ENCODE measurements around the gene REST.

Gene REST

DNA sequence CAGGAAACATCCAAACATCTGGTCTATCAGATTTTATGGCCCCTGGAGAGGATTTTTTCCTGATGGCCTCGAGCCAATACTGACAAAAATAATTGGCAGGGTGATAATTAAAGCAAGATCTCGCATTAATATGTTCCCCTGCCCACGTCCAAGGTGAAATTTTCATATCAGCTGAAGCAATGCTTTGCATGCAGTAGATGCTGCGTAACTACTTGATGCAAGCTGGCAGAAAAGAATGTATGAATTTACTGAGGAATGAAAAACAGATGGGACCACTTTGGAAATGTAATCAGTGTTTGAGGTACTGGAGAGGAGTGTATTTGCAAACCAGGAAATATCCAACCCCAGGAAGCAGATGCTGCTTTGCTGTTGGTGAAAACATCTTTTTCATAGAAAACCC lies 36.8 kb upstream of the REST start:
- ATAC-seq, result peak; percentile 93
- peak; percentile 62; the same call in 1 of the 2 replicates for TF ChIP-seq ZNF70 (CRISPR knock-in tag; IDR thresholded peaks at IDR 0.05)
- peak; percentile 89 for TF ChIP-seq TCF4 (CRISPR knock-in tag; IDR thresholded peaks at IDR 0.05; ENCODE audit: borderline replicate concordance)
- TF ChIP-seq, protein P1, sequence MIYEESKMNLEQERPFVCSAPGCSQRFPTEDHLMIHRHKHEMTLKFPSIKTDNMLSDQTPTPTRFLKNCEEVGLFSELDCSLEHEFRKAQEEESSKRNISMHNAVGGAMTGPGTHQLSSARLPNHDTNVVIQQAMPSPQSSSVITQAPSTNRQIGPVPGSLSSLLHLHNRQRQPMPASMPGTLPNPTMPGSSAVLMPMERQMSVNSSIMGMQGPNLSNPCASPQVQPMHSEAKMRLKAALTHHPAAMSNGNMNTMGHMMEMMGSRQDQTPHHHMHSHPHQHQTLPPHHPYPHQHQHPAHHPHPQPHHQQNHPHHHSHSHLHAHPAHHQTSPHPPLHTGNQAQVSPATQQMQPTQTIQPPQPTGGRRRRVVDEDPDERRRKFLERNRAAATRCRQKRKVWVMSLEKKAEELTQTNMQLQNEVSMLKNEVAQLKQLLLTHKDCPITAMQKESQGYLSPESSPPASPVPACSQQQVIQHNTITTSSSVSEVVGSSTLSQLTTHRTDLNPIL (CRISPR knock-in tag; IDR thresholded peaks at IDR 0.05; ENCODE audit: low read depth), result no peak

- peak; percentile 92 for ATAC-seq
- no peak for TF ChIP-seq PPARA (CRISPR knock-in tag; IDR thresholded peaks at IDR 0.05; ENCODE audit: borderline replicate concordance)
- TF ChIP-seq BACH2 (CRISPR knock-in tag; IDR thresholded peaks at IDR 0.05; ENCODE audit: borderline replicate concordance), result no peak
- no peak for TF ChIP-seq ISL1 (CRISPR knock-in tag; IDR thresholded peaks at IDR 0.05)
- TF ChIP-seq POU6F1 (CRISPR knock-in tag; IDR thresholded peaks at IDR 0.05; ENCODE audit: borderline replicate concordance, low read depth), result no peak
- no peak for TF ChIP-seq ZNF565 (CRISPR knock-in tag; conservative IDR thresholded peaks at IDR 0.05; ENCODE audit: low read depth)
Measured at GRCh38 chr4:56871371-56871866, 36.3 kb upstream of the REST start.

DNA sequence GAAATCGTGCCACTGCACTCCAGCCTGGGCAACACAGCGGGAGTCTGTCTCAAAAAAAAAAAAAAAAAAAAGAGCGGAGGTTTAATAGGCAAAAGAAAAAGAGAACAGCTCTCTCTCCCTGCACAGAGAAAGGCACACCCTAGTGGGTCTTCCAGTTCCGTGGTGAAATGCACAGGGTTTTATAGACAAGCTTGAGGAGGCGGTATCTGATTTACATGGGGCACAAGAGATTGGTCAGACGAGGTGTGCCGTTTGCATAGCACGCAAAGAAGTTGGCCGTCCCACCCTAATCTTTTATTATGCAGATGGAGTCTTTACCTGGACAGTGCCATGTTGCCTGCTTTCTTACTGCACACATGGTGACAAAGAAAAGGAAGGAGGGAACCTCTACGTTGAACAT lies 33.5 kb upstream of the REST start:
- TF ChIP-seq ZNF8 (CRISPR knock-in tag; IDR thresholded peaks at IDR 0.05) (no peak), ZNF565 (CRISPR knock-in tag; conservative IDR thresholded peaks at IDR 0.05; ENCODE audit: low read depth) (no peak), ZC3H10 (CRISPR knock-in tag; IDR thresholded peaks at IDR 0.05) (no peak), PPARA (CRISPR knock-in tag; IDR thresholded peaks at IDR 0.05; ENCODE audit: borderline replicate concordance) (no peak), ARNTL (CRISPR knock-in tag; IDR thresholded peaks at IDR 0.05; ENCODE audit: borderline replicate concordance, low read depth) (no peak), ZFP3 (CRISPR knock-in tag; IDR thresholded peaks at IDR 0.05) (no peak), BACH2 (CRISPR knock-in tag; IDR thresholded peaks at IDR 0.05; ENCODE audit: borderline replicate concordance) (no peak), ZFP30 (CRISPR knock-in tag; IDR thresholded peaks at IDR 0.05) (no peak), ISL1 (CRISPR knock-in tag; IDR thresholded peaks at IDR 0.05) (no peak), ESRRG (CRISPR knock-in tag; IDR thresholded peaks at IDR 0.05) (no peak), RARB (CRISPR knock-in tag; IDR thresholded peaks at IDR 0.05) (no peak), TOX (CRISPR knock-in tag; IDR thresholded peaks at IDR 0.05; ENCODE audit: borderline replicate concordance) (no peak), POU6F1 (CRISPR knock-in tag; IDR thresholded peaks at IDR 0.05; ENCODE audit: borderline replicate concordance, low read depth) (no peak), SNAI2 (CRISPR knock-in tag; IDR thresholded peaks at IDR 0.05) (no peak), PATZ1 (CRISPR knock-in tag; IDR thresholded peaks at IDR 0.05; ENCODE audit: borderline replicate concordance) (no peak), OSR1 (CRISPR knock-in tag; IDR thresholded peaks at IDR 0.05) (no peak), ZNF70 (CRISPR knock-in tag; IDR thresholded peaks at IDR 0.05) (no peak), CSDC2 (CRISPR knock-in tag; IDR thresholded peaks at IDR 0.05) (no peak)
- TF ChIP-seq, protein P2, sequence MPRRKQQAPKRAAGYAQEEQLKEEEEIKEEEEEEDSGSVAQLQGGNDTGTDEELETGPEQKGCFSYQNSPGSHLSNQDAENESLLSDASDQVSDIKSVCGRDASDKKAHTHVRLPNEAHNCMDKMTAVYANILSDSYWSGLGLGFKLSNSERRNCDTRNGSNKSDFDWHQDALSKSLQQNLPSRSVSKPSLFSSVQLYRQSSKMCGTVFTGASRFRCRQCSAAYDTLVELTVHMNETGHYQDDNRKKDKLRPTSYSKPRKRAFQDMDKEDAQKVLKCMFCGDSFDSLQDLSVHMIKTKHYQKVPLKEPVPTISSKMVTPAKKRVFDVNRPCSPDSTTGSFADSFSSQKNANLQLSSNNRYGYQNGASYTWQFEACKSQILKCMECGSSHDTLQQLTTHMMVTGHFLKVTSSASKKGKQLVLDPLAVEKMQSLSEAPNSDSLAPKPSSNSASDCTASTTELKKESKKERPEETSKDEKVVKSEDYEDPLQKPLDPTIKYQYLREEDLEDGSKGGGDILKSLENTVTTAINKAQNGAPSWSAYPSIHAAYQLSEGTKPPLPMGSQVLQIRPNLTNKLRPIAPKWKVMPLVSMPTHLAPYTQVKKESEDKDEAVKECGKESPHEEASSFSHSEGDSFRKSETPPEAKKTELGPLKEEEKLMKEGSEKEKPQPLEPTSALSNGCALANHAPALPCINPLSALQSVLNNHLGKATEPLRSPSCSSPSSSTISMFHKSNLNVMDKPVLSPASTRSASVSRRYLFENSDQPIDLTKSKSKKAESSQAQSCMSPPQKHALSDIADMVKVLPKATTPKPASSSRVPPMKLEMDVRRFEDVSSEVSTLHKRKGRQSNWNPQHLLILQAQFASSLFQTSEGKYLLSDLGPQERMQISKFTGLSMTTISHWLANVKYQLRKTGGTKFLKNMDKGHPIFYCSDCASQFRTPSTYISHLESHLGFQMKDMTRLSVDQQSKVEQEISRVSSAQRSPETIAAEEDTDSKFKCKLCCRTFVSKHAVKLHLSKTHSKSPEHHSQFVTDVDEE (CRISPR knock-in tag; IDR thresholded peaks at IDR 0.05), result no peak
- TF ChIP-seq, protein P3, sequence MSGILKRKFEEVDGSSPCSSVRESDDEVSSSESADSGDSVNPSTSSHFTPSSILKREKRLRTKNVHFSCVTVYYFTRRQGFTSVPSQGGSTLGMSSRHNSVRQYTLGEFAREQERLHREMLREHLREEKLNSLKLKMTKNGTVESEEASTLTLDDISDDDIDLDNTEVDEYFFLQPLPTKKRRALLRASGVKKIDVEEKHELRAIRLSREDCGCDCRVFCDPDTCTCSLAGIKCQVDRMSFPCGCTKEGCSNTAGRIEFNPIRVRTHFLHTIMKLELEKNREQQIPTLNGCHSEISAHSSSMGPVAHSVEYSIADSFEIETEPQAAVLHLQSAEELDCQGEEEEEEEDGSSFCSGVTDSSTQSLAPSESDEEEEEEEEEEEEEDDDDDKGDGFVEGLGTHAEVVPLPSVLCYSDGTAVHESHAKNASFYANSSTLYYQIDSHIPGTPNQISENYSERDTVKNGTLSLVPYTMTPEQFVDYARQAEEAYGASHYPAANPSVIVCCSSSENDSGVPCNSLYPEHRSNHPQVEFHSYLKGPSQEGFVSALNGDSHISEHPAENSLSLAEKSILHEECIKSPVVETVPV (CRISPR knock-in tag; IDR thresholded peaks at IDR 0.05), result no peak
- no peak for ATAC-seq
